ENCODE data around the gene NOP9.

NOP9 gene

GRCh38 chr14:24282736-24283135, 16.9 kb upstream of the NOP9 start:
- no peak for DNase-seq (ENCODE audit: low read depth in 2 of 2)

- no peak for DNase-seq (ENCODE audit: low read depth in 2 of 2)
Observed at GRCh38 chr14:24283796-24284460, 15.7 kb upstream of the NOP9 start.

- DNase-seq (ENCODE audit: low read depth in 2 of 2): no peak
Observed at GRCh38 chr14:24284501-24285035, 15.1 kb upstream of the NOP9 start.

GRCh38 chr14:24285351-24285750, 14.3 kb upstream of the NOP9 start:
- DNase-seq (ENCODE audit: low read depth in 2 of 2): no peak

GRCh38 chr14:24286996-24287395, 12.7 kb upstream of the NOP9 start:
- no peak for DNase-seq (ENCODE audit: low read depth in 2 of 2)

- DNase-seq (ENCODE audit: low read depth in 2 of 2): no peak
Observed at GRCh38 chr14:24289649-24290280, 9.9 kb upstream of the NOP9 start.

GRCh38 chr14:24290746-24291145, 8.9 kb upstream of the NOP9 start:
- no peak for DNase-seq (ENCODE audit: low read depth in 2 of 2)

- no peak for DNase-seq (ENCODE audit: low read depth in 2 of 2)
Observed at GRCh38 chr14:24291446-24292117, 8.1 kb upstream of the NOP9 start.

GRCh38 chr14:24292118-24292807, 7.4 kb upstream of the NOP9 start:
- no peak for DNase-seq (ENCODE audit: low read depth in 2 of 2)

GRCh38 chr14:24293525-24293924, 6.1 kb upstream of the NOP9 start:
- DNase-seq (ENCODE audit: low read depth in 2 of 2): no peak

GRCh38 chr14:24296341-24297157, 3.1 kb upstream of the NOP9 start:
- peak; percentile 33 to 49 for DNase-seq (ENCODE audit: low read depth in 2 of 2)

- DNase-seq (ENCODE audit: low read depth in 2 of 2): no peak
Observed at GRCh38 chr14:24297190-24297964, 2.3 kb upstream of the NOP9 start.

- DNase-seq (ENCODE audit: low read depth in 2 of 2): no peak
Observed at GRCh38 chr14:24298892-24299254, 777 bp upstream of the NOP9 start.

- no peak for DNase-seq (ENCODE audit: low read depth in 2 of 2)
Observed at GRCh38 chr14:24300326-24300980, 803 bp downstream of the NOP9 start.

GRCh38 chr14:24304019-24304387, 4.4 kb downstream of the NOP9 start:
- no peak for DNase-seq (ENCODE audit: low read depth in 2 of 2)

- DNase-seq (ENCODE audit: low read depth in 2 of 2): no peak
Observed at GRCh38 chr14:24307156-24307574, 7.5 kb downstream of the NOP9 start.

- peak; percentile 31 to 35 for DNase-seq (ENCODE audit: low read depth in 2 of 2)
Observed at GRCh38 chr14:24307575-24308341, 8.1 kb downstream of the NOP9 start, which contains the start of gene CIDEB. CIDEB (minus strand) TSS chr14:24307977; CDS start chr14:24307858, 119 bp downstream.

- DNase-seq (ENCODE audit: low read depth in 2 of 2): no peak
Observed at GRCh38 chr14:24308342-24309124, 8.9 kb downstream of the NOP9 start.

Data from stimulated activated CD8-positive, alpha-beta memory T cell treated with anti-CD3 and anti-CD28 coated beads, Interleukin-2, amount 100 ng/mL, for 1 hour (primary cell).